Measurements from ENCODE around the gene ARHGAP32.
"Not testable (repeated sequence)": the region's sequence is repeated elsewhere in the genome, so short reads cannot be mapped to it uniquely, and the experiment has no call there.

The ARHGAP32 gene

DNA sequence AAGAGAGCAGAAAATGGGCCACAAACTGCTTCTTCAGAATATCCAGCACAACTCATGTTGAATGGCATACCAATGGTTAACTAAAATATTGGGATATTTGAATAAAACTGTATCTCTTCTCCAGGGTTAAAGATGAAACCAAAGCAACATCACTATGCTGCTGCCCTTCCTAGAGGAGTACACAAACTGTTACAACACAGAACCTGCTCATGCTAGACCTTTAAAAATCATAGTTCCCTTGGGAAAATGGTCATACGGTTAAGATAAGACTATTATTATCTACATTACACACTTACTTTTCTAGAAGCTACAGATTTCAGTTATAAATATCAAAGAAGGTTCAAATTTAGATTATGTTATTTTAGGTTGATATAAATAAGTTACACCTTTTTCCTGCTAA is 170.8 kb downstream of the ARHGAP32 start:
- Histone ChIP-seq H3K27me3 (no peaks in the 10 kb centered on the region), H3K4me1 (no peaks in the 10 kb centered on the region), H3K36me3 (no peaks in the 10 kb centered on the region), H3K9me3 (no peaks in the 10 kb centered on the region), H3K4me3 (ENCODE audit: low read depth, low read length) (no peak overlapping the region)
- TF ChIP-seq CTCF (IDR thresholded peaks at IDR 0.05; ENCODE audit: low read depth, low read length) = no peak
- DNase-seq = no peak

DNA sequence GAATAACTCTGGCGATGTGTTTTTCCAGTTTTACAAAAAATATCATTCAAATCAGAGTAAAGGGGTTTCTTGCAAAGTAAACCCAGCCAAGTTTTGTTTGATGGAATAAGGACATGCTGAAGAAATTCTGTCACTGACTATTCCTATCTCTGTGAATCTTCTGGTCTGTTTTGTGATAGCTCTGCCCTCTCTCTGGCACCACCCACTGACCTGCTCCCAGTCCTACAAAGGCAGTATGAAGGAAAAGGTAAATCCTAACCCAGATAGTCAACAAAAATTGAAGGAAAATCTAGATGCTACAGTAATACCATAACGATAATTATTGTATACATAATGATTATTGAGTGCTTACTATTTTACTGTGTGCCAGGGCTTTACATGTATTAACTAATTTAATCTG is 173.1 kb downstream of the ARHGAP32 start:
- Histone ChIP-seq H3K4me3 (ENCODE audit: low read depth, low read length) (no peak overlapping the region), H3K27me3 (no peaks in the 10 kb centered on the region), H3K36me3 (no peaks in the 10 kb centered on the region), H3K4me1 (no peaks in the 10 kb centered on the region), H3K9me3 (no peaks in the 10 kb centered on the region)
- DNase-seq = no peak
- no peak for TF ChIP-seq CTCF (IDR thresholded peaks at IDR 0.05; ENCODE audit: low read depth, low read length)

GRCh38 chr11:129018126-129018525 is 174.0 kb downstream of the ARHGAP32 start:
- Histone ChIP-seq H3K4me1 (no peaks in the 10 kb centered on the region), H3K9me3 (no peaks in the 10 kb centered on the region), H3K27me3 (no peaks in the 10 kb centered on the region), H3K4me3 (ENCODE audit: low read depth, low read length) (no peak overlapping the region), H3K36me3 (no peaks in the 10 kb centered on the region)
- no peak for TF ChIP-seq CTCF (IDR thresholded peaks at IDR 0.05; ENCODE audit: low read depth, low read length)
- DNase-seq = no peak

DNA sequence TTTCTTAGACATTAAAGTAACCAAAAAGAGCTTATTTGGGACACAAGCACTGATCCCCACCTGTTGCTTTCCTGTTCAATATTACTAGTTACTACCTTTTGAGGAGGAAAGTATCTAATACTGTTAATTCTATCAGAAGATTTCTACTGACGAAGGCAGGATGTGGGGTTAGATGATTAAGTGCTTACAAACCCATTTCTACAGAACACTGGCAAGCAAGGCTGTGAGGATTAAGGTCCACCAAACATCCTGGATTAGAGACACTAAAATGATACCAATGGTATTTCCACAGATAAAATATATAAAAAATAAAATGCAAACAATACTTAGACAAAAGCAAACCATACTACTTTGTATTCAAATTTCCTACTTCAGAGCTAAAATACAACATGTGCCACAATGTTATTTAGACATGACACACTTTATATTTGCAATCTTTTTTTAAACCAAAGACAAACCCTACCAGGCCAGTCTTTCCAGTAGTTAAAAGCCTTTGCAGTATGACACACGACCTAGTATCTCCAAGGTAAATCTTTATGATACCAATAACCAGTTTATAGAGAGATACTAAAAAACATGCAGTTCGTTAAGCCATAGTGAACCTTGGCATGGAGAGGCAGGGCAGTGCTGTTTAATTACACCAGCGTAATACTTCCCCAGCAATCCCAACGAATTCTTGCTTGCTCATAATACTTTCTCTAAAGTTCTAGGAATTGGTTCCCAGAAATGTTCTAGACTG is 178.2 kb downstream of the ARHGAP32 start:
- H3K9me3 ChIP-seq = no peaks in the 10 kb centered on the region
- H3K36me3 ChIP-seq = no peaks in the 10 kb centered on the region
- DNase-seq = no peak
- TF ChIP-seq CTCF (IDR thresholded peaks at IDR 0.05; ENCODE audit: low read depth, low read length) = no peak
- H3K27me3 ChIP-seq = no peaks in the 10 kb centered on the region
- H3K4me1 ChIP-seq = no peaks in the 10 kb centered on the region
- H3K4me3 ChIP-seq (ENCODE audit: low read depth, low read length) = no peak overlapping the region

DNA sequence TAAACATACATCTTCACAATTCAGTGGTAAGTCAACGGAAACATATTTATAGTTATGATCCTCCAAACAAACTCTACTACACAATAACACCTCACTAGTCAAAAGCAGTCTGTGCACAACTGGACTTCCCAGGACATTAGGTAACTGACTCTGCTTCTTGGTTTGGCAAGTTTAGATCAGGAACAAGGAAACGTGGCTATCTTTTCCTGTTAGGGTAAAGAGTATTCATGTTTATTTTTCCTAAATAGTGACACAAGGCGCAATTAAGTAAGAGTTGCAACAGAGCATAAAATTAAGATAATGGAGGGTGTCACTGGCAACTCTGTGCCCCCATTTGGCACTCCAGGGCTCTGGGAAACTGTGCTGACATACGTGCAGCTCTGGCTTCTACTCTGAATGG is 179.2 kb downstream of the ARHGAP32 start:
- no peak for DNase-seq
- Histone ChIP-seq H3K36me3 (no peaks in the 10 kb centered on the region), H3K4me1 (no peaks in the 10 kb centered on the region), H3K4me3 (ENCODE audit: low read depth, low read length) (no peak overlapping the region), H3K9me3 (no peaks in the 10 kb centered on the region), H3K27me3 (no peaks in the 10 kb centered on the region)
- TF ChIP-seq CTCF (IDR thresholded peaks at IDR 0.05; ENCODE audit: low read depth, low read length) = no peak

GRCh38 chr11:129006161-129006560 is 186.0 kb downstream of the ARHGAP32 start:
- Histone ChIP-seq H3K36me3 (no peaks in the 10 kb centered on the region), H3K4me1 (no peaks in the 10 kb centered on the region), H3K9me3 (no peaks in the 10 kb centered on the region), H3K27me3 (no peaks in the 10 kb centered on the region; the same call in 1 of the 2 replicates), H3K4me3 (ENCODE audit: low read depth, low read length) (no peak overlapping the region)
- no peak for TF ChIP-seq CTCF (IDR thresholded peaks at IDR 0.05; ENCODE audit: low read depth, low read length)
- no peak for DNase-seq

DNA sequence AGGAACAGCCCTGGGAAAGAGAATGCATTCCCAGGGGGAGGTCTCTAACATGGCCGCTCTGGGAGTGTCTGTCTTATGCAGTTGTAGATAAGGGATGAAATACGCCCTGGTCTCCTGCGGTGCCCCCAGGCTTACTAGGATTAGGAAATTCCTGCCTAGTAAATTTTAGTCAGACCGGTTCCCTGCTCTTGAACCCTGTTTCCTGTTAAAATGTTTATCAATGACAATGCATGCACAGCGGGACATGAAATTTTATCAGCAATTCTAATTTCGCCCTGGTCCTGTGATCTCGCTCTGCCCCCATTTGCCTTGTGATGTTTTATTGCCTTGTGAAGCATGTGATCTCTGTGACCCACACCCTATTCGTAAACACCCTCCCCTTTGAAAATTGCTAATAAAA is 193.0 kb downstream of the ARHGAP32 start:
- not testable (repeated sequence) for DNase-seq; H3K4me3 ChIP-seq (ENCODE audit: low read depth, low read length); H3K36me3 ChIP-seq; H3K27me3 ChIP-seq; H3K9me3 ChIP-seq; H3K4me1 ChIP-seq

Data from BE2C (cell line).